A673 (cell line): ENCODE measurements around the gene HIP1R.

ENCODE experiments used
- EZH2 ChIP-seq: fragments of 200-600 bp; sonication (generic); IDR thresholded peaks from 2 replicates; pipeline ENCODE4 v1.6.1; 2017; ENCODE audit warnings: borderline replicate concordance, low read depth, mild to moderate bottlenecking, mixed read lengths, antibody characterized with exemption, low read length; ENCODE audit not compliant: poor library complexity, severe bottlenecking
- TF ChIP-seq, protein P1 (sequence below): fragments of 300-800, 200-600 bp; sonication (generic); conservative IDR thresholded peaks from 2 replicates; pipeline ENCODE4 v1.5.1; 2017; ENCODE audit warnings: low read depth, mild to moderate bottlenecking, antibody characterized with exemption, low read length, moderate library complexity, mixed read lengths

DNA sequence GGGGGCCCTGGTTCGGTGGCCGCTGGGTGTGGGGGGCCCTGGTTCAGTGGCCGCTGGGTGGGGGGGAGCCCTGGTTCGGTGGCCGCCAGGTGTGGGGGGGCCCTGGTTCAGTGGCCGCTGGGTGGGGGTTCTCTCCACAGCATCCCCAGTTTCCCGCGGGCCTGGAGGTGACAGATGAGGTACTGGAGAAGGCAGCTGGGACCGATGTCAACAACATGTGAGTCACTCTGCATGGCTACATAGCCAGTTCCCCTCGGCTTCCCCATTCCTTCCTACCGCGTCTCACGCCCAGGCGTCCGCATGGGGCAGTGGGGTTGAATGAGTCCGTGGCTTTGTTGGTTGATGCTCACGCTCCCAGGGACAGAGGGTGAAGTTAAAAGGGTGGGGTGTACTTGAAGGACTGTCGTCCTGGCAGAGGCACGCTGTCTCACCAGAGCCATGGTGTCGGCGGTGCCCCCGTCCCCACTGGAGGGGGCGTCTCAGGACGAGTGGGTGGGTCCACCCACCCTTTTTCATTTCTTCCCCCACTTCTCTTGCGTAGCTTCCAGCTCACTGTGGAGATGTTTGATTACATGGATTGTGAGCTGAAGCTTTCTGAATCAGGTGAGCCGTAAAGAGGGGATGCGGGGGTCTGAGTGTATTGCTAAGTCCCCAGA lies 15.6 kb downstream of the HIP1R start:
- TF ChIP-seq, protein P1, sequence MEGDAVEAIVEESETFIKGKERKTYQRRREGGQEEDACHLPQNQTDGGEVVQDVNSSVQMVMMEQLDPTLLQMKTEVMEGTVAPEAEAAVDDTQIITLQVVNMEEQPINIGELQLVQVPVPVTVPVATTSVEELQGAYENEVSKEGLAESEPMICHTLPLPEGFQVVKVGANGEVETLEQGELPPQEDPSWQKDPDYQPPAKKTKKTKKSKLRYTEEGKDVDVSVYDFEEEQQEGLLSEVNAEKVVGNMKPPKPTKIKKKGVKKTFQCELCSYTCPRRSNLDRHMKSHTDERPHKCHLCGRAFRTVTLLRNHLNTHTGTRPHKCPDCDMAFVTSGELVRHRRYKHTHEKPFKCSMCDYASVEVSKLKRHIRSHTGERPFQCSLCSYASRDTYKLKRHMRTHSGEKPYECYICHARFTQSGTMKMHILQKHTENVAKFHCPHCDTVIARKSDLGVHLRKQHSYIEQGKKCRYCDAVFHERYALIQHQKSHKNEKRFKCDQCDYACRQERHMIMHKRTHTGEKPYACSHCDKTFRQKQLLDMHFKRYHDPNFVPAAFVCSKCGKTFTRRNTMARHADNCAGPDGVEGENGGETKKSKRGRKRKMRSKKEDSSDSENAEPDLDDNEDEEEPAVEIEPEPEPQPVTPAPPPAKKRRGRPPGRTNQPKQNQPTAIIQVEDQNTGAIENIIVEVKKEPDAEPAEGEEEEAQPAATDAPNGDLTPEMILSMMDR = no peak
- no peak for TF ChIP-seq EZH2
